SK-N-SH (cell line): ENCODE measurements around the gene PEX3. TPM values are rescaled to one million over a fixed set of nuclear protein-coding genes. Genes with fewer than 3 reads are reported as not detected.

Experiments used
- CTCF ChIA-PET: fragments of 300-600, 350-600 bp; formaldehyde crosslinking; extraction: SDS; loops from one replicate; lab custom pipeline; 2021; lab: Yijun Ruan, JAX
- POLR2A ChIA-PET: fragments of 350-600 bp; sonication (Branson Sonifier 250); formaldehyde crosslinking; extraction: SDS; loops from one replicate; lab custom pipeline; 2020; ENCODE audit warnings: antibody characterized with exemption, inconsistent platforms; lab: Yijun Ruan, JAX
- DNase-seq: peaks from one replicate; pipeline ENCODE4 v3.0.0; 2012
- H2AFZ ChIP-seq: fragments of 200-600 bp; sonication (generic); 2 replicates; pipeline ENCODE4 v1.8.1; 2016; ENCODE audit warnings: antibody characterized with exemption, mild to moderate bottlenecking, low read depth
- H3F3A ChIP-seq: fragments of 200-600 bp; sonication (generic); replicated peaks from 2 replicates; pipeline ENCODE3; 2016; ENCODE audit warnings: antibody characterized with exemption, mild to moderate bottlenecking; ENCODE audit not compliant: insufficient read depth
- H3K27ac ChIP-seq, 2 experiments: fragments of 200-500 bp in 1 of 2; fragments of 200-600 bp in 1 of 2; sonication (Bioruptor generic) in 1 of 2; sonication (generic), shearing (Covaris generic) in 1 of 2; 2 replicates each; pipeline versions ENCODE4 v1.5.1 to v1.6.1; 2014 to 2016; ENCODE audit warnings: low read depth in 2 of 2, inconsistent platforms in 1 of 2, low read length in 1 of 2, mild to moderate bottlenecking in 1 of 2, mixed read lengths in 1 of 2
- H3K27me3 ChIP-seq: fragments of 200-600 bp; sonication (generic), shearing (Covaris generic); 2 replicates; pipeline ENCODE4 v1.6.1; 2016; ENCODE audit warnings: mixed run types; ENCODE audit not compliant: insufficient read depth
- H3K36me3 ChIP-seq, 2 experiments: fragments of 200-500 bp in 1 of 2; fragments of 200-600 bp in 1 of 2; sonication (Bioruptor generic) in 1 of 2; sonication (generic) in 1 of 2; replicated peaks in 1 of 2; 2 replicates each; pipeline versions ENCODE3 to v1.5.1; 2014 to 2016; ENCODE audit warnings: low read length in 1 of 2, mild to moderate bottlenecking in 1 of 2; ENCODE audit not compliant: insufficient read depth in 2 of 2, control insufficient read depth in 1 of 2
- H3K4me1 ChIP-seq, 2 experiments: fragments of 200-500 bp in 1 of 2; fragments of 200-600 bp in 1 of 2; sonication (Bioruptor generic) in 1 of 2; sonication (generic), shearing (Covaris generic) in 1 of 2; 2 replicates each; pipeline versions ENCODE4 v1.5.1 to v1.6.1; 2014 to 2016; ENCODE audit warnings: low read depth in 1 of 2, low read length in 1 of 2, mixed run types in 1 of 2; ENCODE audit not compliant: insufficient read depth in 2 of 2, control insufficient read depth in 1 of 2
- H3K4me2 ChIP-seq: fragments of 200-600 bp; sonication (generic), shearing (Covaris generic); 2 replicates; pipeline ENCODE4 v1.6.1; 2017; ENCODE audit warnings: mixed run types
- H3K4me3 ChIP-seq, 2 experiments: fragments of 200-500 bp in 1 of 2; fragments of 200-600 bp in 1 of 2; sonication (Bioruptor generic) in 1 of 2; sonication (generic), shearing (Covaris generic) in 1 of 2; 2 replicates each; pipeline versions ENCODE4 v1.5.1 to v1.8.1; 2014 to 2016; ENCODE audit warnings: low read depth in 2 of 2, inconsistent platforms in 1 of 2, low read length in 1 of 2, mild to moderate bottlenecking in 1 of 2, mixed read lengths in 1 of 2, moderate library complexity in 1 of 2
- H3K79me2 ChIP-seq: fragments of 200-600 bp; sonication (generic); 2 replicates; pipeline ENCODE4 v1.8.1; 2017; ENCODE audit warnings: mild to moderate bottlenecking; ENCODE audit not compliant: insufficient read depth
- H3K9ac ChIP-seq: fragments of 200-600 bp; sonication (generic); 2 replicates; pipeline ENCODE4 v1.6.1; 2017; ENCODE audit warnings: mixed run types
- H3K9me2 ChIP-seq: fragments of 200-600 bp; sonication (generic); 2 replicates; pipeline ENCODE4 v1.6.1; 2017; ENCODE audit warnings: mixed run types
- H3K9me3 ChIP-seq: fragments of 200-600 bp; sonication (generic); 2 replicates; pipeline ENCODE4 v1.6.1; 2017; ENCODE audit warnings: mixed run types, mild to moderate bottlenecking, moderate library complexity
- H4K20me1 ChIP-seq: fragments of 200-600 bp; sonication (generic); 2 replicates; pipeline ENCODE4 v1.6.1; 2017; ENCODE audit warnings: mild to moderate bottlenecking, mixed run types; ENCODE audit not compliant: insufficient read depth
- CHD2 ChIP-seq: fragments of 150-350 bp; IDR thresholded peaks from 2 replicates; pipeline ENCODE4 v1.6.1; 2018; ENCODE audit warnings: low read length; ENCODE audit not compliant: partially characterized antibody
- CTCF ChIP-seq: fragments of 200-600 bp; sonication (generic); IDR thresholded peaks from 2 replicates; pipeline ENCODE4 v1.6.1; 2017; ENCODE audit warnings: antibody characterized with exemption, mild to moderate bottlenecking, moderate library complexity
- ELF1 ChIP-seq: IDR thresholded peaks from 2 replicates; pipeline ENCODE4 v1.4.0; 2012
- EP300 ChIP-seq, 2 experiments: IDR thresholded peaks; 2 replicates each; pipeline versions ENCODE4 v1.4.0 to v1.6.1; 2012; ENCODE audit warnings: borderline replicate concordance in 1 of 2, low read depth in 1 of 2, low read length in 1 of 2
- GABPA ChIP-seq: IDR thresholded peaks from 2 replicates; pipeline ENCODE4 v1.4.0; 2012; ENCODE audit warnings: low read depth, mild to moderate bottlenecking
- MAX ChIP-seq: IDR thresholded peaks from 2 replicates; pipeline ENCODE4 v1.4.0; 2012; ENCODE audit warnings: low read depth
- POLR2AphosphoS5 ChIP-seq: IDR thresholded peaks from 2 replicates; pipeline ENCODE4 v1.6.1; 2012; ENCODE audit warnings: low read depth, low read length
- RAD21 ChIP-seq: IDR thresholded peaks from 2 replicates; pipeline ENCODE4 v1.6.1; 2012; ENCODE audit warnings: mild to moderate bottlenecking, low read length
- RCOR1 ChIP-seq: fragments of 150-350 bp; IDR thresholded peaks from 2 replicates; pipeline ENCODE4 v1.6.1; 2017; ENCODE audit warnings: antibody characterized with exemption, low read length
- RFX5 ChIP-seq: IDR thresholded peaks from 2 replicates; pipeline ENCODE4 v1.6.1; 2012; ENCODE audit warnings: mild to moderate bottlenecking, improper control_type of control experiment, low read length
- SIN3A ChIP-seq: IDR thresholded peaks from 2 replicates; pipeline ENCODE4 v1.6.1; 2012; ENCODE audit warnings: low read depth, mild to moderate bottlenecking, low read length, moderate library complexity, borderline replicate concordance
- TAF1 ChIP-seq: IDR thresholded peaks from 2 replicates; pipeline ENCODE4 v1.6.1; 2012; ENCODE audit warnings: low read depth, mild to moderate bottlenecking, low read length, moderate library complexity, borderline replicate concordance
- TCF12 ChIP-seq: IDR thresholded peaks from 2 replicates; pipeline ENCODE4 v1.4.0; 2012
- TEAD4 ChIP-seq: IDR thresholded peaks from 2 replicates; pipeline ENCODE4 v1.4.0; 2012; ENCODE audit warnings: mild to moderate bottlenecking, borderline replicate concordance; ENCODE audit not compliant: insufficient read depth
- USF1 ChIP-seq: IDR thresholded peaks from 2 replicates; pipeline ENCODE4 v1.4.0; 2012; ENCODE audit warnings: low read depth, borderline replicate concordance
- YY1 ChIP-seq: IDR thresholded peaks from 2 replicates; pipeline ENCODE4 v1.4.0; 2012; ENCODE audit warnings: low read depth, mild to moderate bottlenecking
- ZBTB33 ChIP-seq: IDR thresholded peaks from 2 replicates; pipeline ENCODE4 v1.4.0; 2012; ENCODE audit warnings: low read depth, borderline replicate concordance
- WGBS: methylation state at CpG from one replicate; pipeline ENCODE4 v1.1.6; 2017; ENCODE audit warnings: low lambda C conversion rate; 5-methylcytosine and 5-hydroxymethylcytosine counted together
- polyA plus RNA-seq, 3 experiments: library from polyadenylated mRNA; depleted of rRNA; stranded (reverse); fragments of >200 nt; gene quantifications; 2 replicates each; pipeline ENCODE4 v1.2.3, GENCODE V29; 2012

PEX3 gene
- polyA plus RNA-seq, 1 of the 3 experiments (the other 2 are of a cell fraction): 14.1 TPM

- Histone ChIP-seq H3K79me2 (peaks cover 49% of the 10 kb centered on the region), H3K9ac (peak overlapping the region; percentile 88), H3K9me3 (no peaks in the 10 kb centered on the region), H4K20me1 (no peaks in the 10 kb centered on the region), H2AFZ (peak overlapping the region; percentile 90; the same call in 1 of the 2 replicates), H3K27me3 (no peaks in the 10 kb centered on the region), H3K36me3 (peaks cover 3 to 6% of the 10 kb centered on the region in 2 experiments), H3F3A (no peaks in the 10 kb centered on the region), H3K4me3 (peak overlapping the region; percentile 88 to 97), H3K4me1 (peaks cover 0 to 7% of the 10 kb centered on the region in 2 experiments; a peak in 2 of 4 replicates), H3K4me2 (peak overlapping the region; percentile 83), H3K9me2 (no peaks in the 10 kb centered on the region), H3K27ac (no peak overlapping the region)
- WGBS: 14% methylated on average over 4 of the region's 4 CpGs
- TF ChIP-seq YY1: no peak
- no peak for TF ChIP-seq RFX5
- no peak for TF ChIP-seq RCOR1
- no peak for TF ChIP-seq EP300 (IDR thresholded peaks at IDR 0.05; ENCODE audit: borderline replicate concordance in 1 of 2, low read depth in 1 of 2, low read length in 1 of 2)
- no peak for TF ChIP-seq CTCF
- no peak for TF ChIP-seq RAD21
- no peak for TF ChIP-seq TAF1
- no peak for TF ChIP-seq ELF1
- no peak for TF ChIP-seq TCF12
- TF ChIP-seq GABPA: no peak
- no peak for TF ChIP-seq MAX
- no peak for TF ChIP-seq CHD2
- no peak for TF ChIP-seq USF1
- no peak for TF ChIP-seq ZBTB33
- no peak for TF ChIP-seq POLR2AphosphoS5
- TF ChIP-seq SIN3A: no peak
- TF ChIP-seq TEAD4: no peak
- CTCF ChIA-PET: no interaction called here
- POLR2A ChIA-PET: no interaction called here
- no peak for DNase-seq
Observed at GRCh38 chr6:143451531-143451930, 926 bp downstream of the PEX3 start.
